ENCODE results near the gene MED13L. TPM values are rescaled to one million over a fixed set of nuclear protein-coding genes. Genes with fewer than 3 reads are reported as not detected.

Gene MED13L
- polyA plus RNA-seq, 1 donor (not counting 4 experiments of a cell fraction or from before 2014, with no cell fraction given) = 31.7 TPM

- H3K27ac ChIP-seq (ENCODE audit: control insufficient read depth, insufficient read depth, low read length) = no peak overlapping the region
- FAIRE-seq = no peak
- TF ChIP-seq EZH2 (IDR thresholded peaks at IDR 0.05; ENCODE audit: low read length) (no peak), CTCF (optimal IDR thresholded peaks at IDR 0.05 in 1 of 3, IDR thresholded peaks at IDR 0.05 in 1 of 3, conservative IDR thresholded peaks at IDR 0.05 in 1 of 3; ENCODE audit: extremely low read depth in 1 of 3, insufficient read depth in 2 of 3, low read length in 3 of 3) (no peak)
Observed at GRCh38 chr12:116169071-116169470, 108.4 kb downstream of the MED13L start.

GRCh38 chr12:116166306-116166705 is 111.2 kb downstream of the MED13L start:
- DNase-seq (ENCODE audit: low read depth, low spot score) (no peak), FAIRE-seq (no peak)
- no peak overlapping the region for H3K27ac ChIP-seq (ENCODE audit: control insufficient read depth, insufficient read depth, low read length)
- H3K9ac ChIP-seq (ENCODE audit: control insufficient read depth, extremely low read depth, insufficient read depth, low read length) = no peak overlapping the region
- no peaks in the 10 kb centered on the region for H3K27me3 ChIP-seq (ENCODE audit: control insufficient read depth, extremely low read depth, insufficient read depth, low read length)
- no peak overlapping the region for H2AFZ ChIP-seq (ENCODE audit: control insufficient read depth, low read length)
- H3K9me3 ChIP-seq (ENCODE audit: control insufficient read depth, low read depth, low read length) = no peaks in the 10 kb centered on the region
- peaks cover 89% of the 10 kb centered on the region for H3K79me2 ChIP-seq (ENCODE audit: control insufficient read depth, insufficient read depth, low read length)
- no peak overlapping the region for H3K4me3 ChIP-seq (ENCODE audit: control insufficient read depth in 2 of 3, extremely low read depth in 1 of 3, insufficient read depth in 2 of 3, low read depth in 1 of 3, low read length in 3 of 3)
- H3K4me1 ChIP-seq (ENCODE audit: control insufficient read depth, extremely low read depth, insufficient read depth, low read length) = peaks cover 22% of the 10 kb centered on the region
- dilution Hi-C loops (cut with MboI; ENCODE audit: extremely low pct_ligation_motif_present, low sequenced_read_pairs) = no loop called here
- peaks cover 13% of the 10 kb centered on the region for H4K20me1 ChIP-seq (ENCODE audit: control insufficient read depth, extremely low read depth, insufficient read depth, low read length)
- H3K36me3 ChIP-seq (ENCODE audit: control insufficient read depth in 2 of 2, extremely low read depth in 1 of 2, insufficient read depth in 2 of 2, low read length in 2 of 2) = no peaks in the 10 kb centered on the region
- peaks cover 6% of the 10 kb centered on the region for H3K9me1 ChIP-seq (ENCODE audit: control insufficient read depth, extremely low read depth, insufficient read depth, low read length)
- TF ChIP-seq EZH2 (IDR thresholded peaks at IDR 0.05; ENCODE audit: low read length) (no peak), CTCF (optimal IDR thresholded peaks at IDR 0.05 in 1 of 3, IDR thresholded peaks at IDR 0.05 in 1 of 3, conservative IDR thresholded peaks at IDR 0.05 in 1 of 3; ENCODE audit: extremely low read depth in 1 of 3, insufficient read depth in 2 of 3, low read length in 3 of 3) (no peak)
- no peak overlapping the region for H3K4me2 ChIP-seq (ENCODE audit: control insufficient read depth, extremely low read depth, insufficient read depth, low read depth, low read length)

More at GRCh38 chr12:116169071-116169470, 108.4 kb downstream of the MED13L start:
- Histone ChIP-seq H3K9me1 (ENCODE audit: control insufficient read depth, extremely low read depth, insufficient read depth, low read length) (peaks cover 6% of the 10 kb centered on the region), H4K20me1 (ENCODE audit: control insufficient read depth, extremely low read depth, insufficient read depth, low read length) (peaks cover 13% of the 10 kb centered on the region), H3K36me3 (ENCODE audit: control insufficient read depth in 2 of 2, extremely low read depth in 1 of 2, insufficient read depth in 2 of 2, low read length in 2 of 2) (no peaks in the 10 kb centered on the region), H3K9me3 (ENCODE audit: control insufficient read depth, low read depth, low read length) (no peaks in the 10 kb centered on the region), H3K9ac (ENCODE audit: control insufficient read depth, extremely low read depth, insufficient read depth, low read length) (no peak overlapping the region), H3K4me1 (ENCODE audit: control insufficient read depth, extremely low read depth, insufficient read depth, low read length) (peaks cover 25% of the 10 kb centered on the region), H3K27me3 (ENCODE audit: control insufficient read depth, extremely low read depth, insufficient read depth, low read length) (no peaks in the 10 kb centered on the region), H3K4me2 (ENCODE audit: control insufficient read depth, extremely low read depth, insufficient read depth, low read depth, low read length) (no peak overlapping the region), H3K79me2 (ENCODE audit: control insufficient read depth, insufficient read depth, low read length) (peaks cover 87% of the 10 kb centered on the region), H2AFZ (ENCODE audit: control insufficient read depth, low read length) (no peak overlapping the region), H3K4me3 (ENCODE audit: control insufficient read depth in 2 of 3, extremely low read depth in 1 of 3, insufficient read depth in 2 of 3, low read depth in 1 of 3, low read length in 3 of 3) (no peak overlapping the region)
- no peak for DNase-seq (ENCODE audit: low read depth, low spot score)
- dilution Hi-C loops (cut with MboI; ENCODE audit: extremely low pct_ligation_motif_present, low sequenced_read_pairs) = no loop called here

All from keratinocyte (primary cell).